Bronchial epithelial cell (primary cell): ENCODE data around the gene RRP15. TPM values are rescaled to one million over a fixed set of nuclear protein-coding genes. Genes with fewer than 3 reads are reported as not detected.
A peak's percentile ranks its signal among the peaks of the same experiment; 100 is the strongest.

ENCODE experiments used
- DNase-seq: peaks from one replicate; pipeline ENCODE4 v3.0.0-alpha.2; 2010; ENCODE audit warnings: low read depth
- FAIRE-seq: peaks from 2 replicates; lab custom pipeline; 2011; peaks lifted over from hg19 to GRCh38; lab: Jason Lieb, UNC
- H3K27me3 ChIP-seq: 2 replicates; pipeline ENCODE4 v1.5.1; 2011; ENCODE audit warnings: low read length; ENCODE audit not compliant: control insufficient read depth, insufficient read depth
- H3K36me3 ChIP-seq: 2 replicates; pipeline ENCODE4 v1.5.1; 2011; ENCODE audit warnings: low read length; ENCODE audit not compliant: control insufficient read depth, insufficient read depth
- H3K4me3 ChIP-seq: 2 replicates; pipeline ENCODE4 v1.5.1; 2011; ENCODE audit warnings: mild to moderate bottlenecking, low read depth, low read length, control low read depth
- CTCF ChIP-seq: IDR thresholded peaks from 2 replicates; pipeline ENCODE4 v1.5.1; 2011; ENCODE audit warnings: mild to moderate bottlenecking, moderate library complexity, low read length, control low read depth, inconsistent platforms; ENCODE audit not compliant: insufficient read depth, severe bottlenecking
- total RNA-seq: library from RNA; depleted of rRNA; stranded (reverse); fragments of >200 nt; gene quantifications from 2 replicates; pipeline ENCODE4 v1.2.1, GENCODE V29; 2014

RRP15 gene
- total RNA-seq, 1 donor from 2014 or later = 6.8 TPM

- FAIRE-seq = no peak
- H3K4me3 ChIP-seq = no peak overlapping the region
- no peak for DNase-seq
- no peaks in the 10 kb centered on the region for H3K36me3 ChIP-seq
- H3K27me3 ChIP-seq = no peaks in the 10 kb centered on the region
- TF ChIP-seq CTCF = no peak
Observed at GRCh38 chr1:218365226-218365999, 80.3 kb downstream of the RRP15 start.

GRCh38 chr1:218366322-218367052, 81.4 kb downstream of the RRP15 start:
- Histone ChIP-seq H3K4me3 (no peak overlapping the region), H3K27me3 (no peaks in the 10 kb centered on the region), H3K36me3 (no peaks in the 10 kb centered on the region)
- DNase-seq = no peak
- no peak for TF ChIP-seq CTCF
- no peak for FAIRE-seq

- H3K4me3 ChIP-seq = no peak overlapping the region
- FAIRE-seq (no peak), DNase-seq (no peak)
- no peaks in the 10 kb centered on the region for H3K36me3 ChIP-seq
- no peak for TF ChIP-seq CTCF
- H3K27me3 ChIP-seq = no peaks in the 10 kb centered on the region
Observed at GRCh38 chr1:218367118-218367517, 82.0 kb downstream of the RRP15 start.

GRCh38 chr1:218368686-218369085, 83.6 kb downstream of the RRP15 start:
- DNase-seq = no peak

GRCh38 chr1:218369688-218370511, 84.8 kb downstream of the RRP15 start:
- H3K27me3 ChIP-seq = no peaks in the 10 kb centered on the region
- no peak for TF ChIP-seq CTCF
- no peak overlapping the region for H3K4me3 ChIP-seq
- DNase-seq = peak; percentile 70
- FAIRE-seq = no peak
- H3K36me3 ChIP-seq = no peaks in the 10 kb centered on the region

More at GRCh38 chr1:218368686-218369085, 83.6 kb downstream of the RRP15 start:
- Histone ChIP-seq H3K4me3 (no peak overlapping the region), H3K36me3 (no peaks in the 10 kb centered on the region), H3K27me3 (no peaks in the 10 kb centered on the region)
- FAIRE-seq = no peak
- TF ChIP-seq CTCF = no peak
